ENCODE results near the gene TRIP12.

DNA sequence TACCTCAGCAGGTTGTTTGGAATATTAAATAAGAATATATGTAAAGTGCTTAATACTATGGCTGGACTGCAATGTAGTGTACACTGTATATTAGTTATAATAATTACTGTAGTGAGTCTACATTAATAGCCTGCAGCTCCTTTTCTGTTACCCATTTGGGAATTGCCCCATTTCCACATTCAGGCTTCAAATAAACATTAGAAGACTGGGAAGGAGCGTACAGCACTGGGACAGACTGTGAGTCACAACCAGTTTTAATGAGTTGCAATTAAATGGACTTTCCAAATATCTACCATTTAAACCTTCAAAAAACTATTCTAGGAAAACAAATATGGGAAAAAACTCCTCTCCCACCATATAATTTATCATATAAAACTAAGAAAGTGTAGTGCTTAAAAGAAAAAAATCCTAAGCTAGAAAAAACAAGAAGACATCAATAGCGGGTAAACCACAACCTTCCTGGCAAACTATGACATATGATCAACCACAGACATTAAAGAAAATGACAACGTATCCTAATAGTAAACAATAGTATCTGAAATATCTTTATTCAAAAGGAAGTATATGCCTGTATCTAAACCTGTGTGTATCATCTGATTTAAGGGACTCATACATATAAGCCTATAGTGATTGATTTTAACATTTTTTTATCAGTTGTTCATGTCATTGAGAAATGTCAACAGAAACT is 86.1 kb downstream of the TRIP12 start:
- TF ChIP-seq ZNF274 (IDR thresholded peaks at IDR 0.05; ENCODE audit: low read depth, low read length) (no peak), YY1 (IDR thresholded peaks at IDR 0.05; ENCODE audit: insufficient read depth, insufficient read length) (no peak)
